Cerebellar cortex (tissue), 1 donor: ENCODE measurements around the gene METTL1.
"Not testable (repeated sequence)": the region's sequence is repeated elsewhere in the genome, so short reads cannot be mapped to it uniquely, and the experiment has no call there.

Source experiments
- DNase-seq: peaks from one replicate; pipeline ENCODE4 v3.0.0-alpha.2; 2015; ENCODE audit warnings: low spot score

METTL1 gene

GRCh38 chr12:57724003-57724935 is 47.6 kb downstream of the METTL1 start:
- DNase-seq, result no peak

- no peak for DNase-seq
Measured at GRCh38 chr12:57723630-57723962, 48.3 kb downstream of the METTL1 start.

GRCh38 chr12:57722716-57723629 is 48.9 kb downstream of the METTL1 start:
- peak; percentile 28 for DNase-seq

GRCh38 chr12:57721846-57722608 is 49.9 kb downstream of the METTL1 start:
- DNase-seq, result not testable (repeated sequence)

GRCh38 chr12:57720606-57721595 is 51.0 kb downstream of the METTL1 start:
- DNase-seq, result no peak

GRCh38 chr12:57719777-57720605 is 51.9 kb downstream of the METTL1 start:
- DNase-seq, result no peak

GRCh38 chr12:57718641-57719528 is 53.0 kb downstream of the METTL1 start:
- DNase-seq, result no peak
